GM12873 (cell line): Measurements from ENCODE around the gene ABCB8.

Source experiments
- TF ChIP-seq, protein P1 (sequence below): IDR thresholded peaks from 2 replicates; pipeline ENCODE4 v1.5.1; 2012; ENCODE audit warnings: low read depth, mild to moderate bottlenecking, moderate library complexity, low read length, control low read depth; ENCODE audit not compliant: insufficient read depth; ENCODE audit errors: missing control alignments

The ABCB8 gene

DNA sequence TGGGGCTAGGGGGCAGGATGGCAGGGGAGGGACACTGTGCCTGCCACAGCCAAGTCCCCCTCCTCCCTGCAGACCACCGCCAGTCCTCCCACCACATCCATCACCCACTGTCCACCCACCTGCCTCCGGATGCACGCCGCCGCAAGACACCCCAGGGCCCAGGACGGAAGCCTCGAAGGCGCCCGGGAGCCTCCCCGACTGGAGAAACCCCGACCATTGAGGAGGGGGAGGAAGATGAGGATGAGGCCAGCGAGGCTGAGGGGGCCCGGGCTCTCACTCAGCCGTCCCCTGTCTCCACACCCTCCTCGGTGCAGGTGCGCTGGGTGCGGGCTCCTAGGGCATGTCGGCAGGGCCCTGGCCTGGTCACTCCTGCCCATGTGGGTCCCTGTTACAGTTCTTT lies 36.2 kb downstream of the ABCB8 start:
- TF ChIP-seq, protein P1, sequence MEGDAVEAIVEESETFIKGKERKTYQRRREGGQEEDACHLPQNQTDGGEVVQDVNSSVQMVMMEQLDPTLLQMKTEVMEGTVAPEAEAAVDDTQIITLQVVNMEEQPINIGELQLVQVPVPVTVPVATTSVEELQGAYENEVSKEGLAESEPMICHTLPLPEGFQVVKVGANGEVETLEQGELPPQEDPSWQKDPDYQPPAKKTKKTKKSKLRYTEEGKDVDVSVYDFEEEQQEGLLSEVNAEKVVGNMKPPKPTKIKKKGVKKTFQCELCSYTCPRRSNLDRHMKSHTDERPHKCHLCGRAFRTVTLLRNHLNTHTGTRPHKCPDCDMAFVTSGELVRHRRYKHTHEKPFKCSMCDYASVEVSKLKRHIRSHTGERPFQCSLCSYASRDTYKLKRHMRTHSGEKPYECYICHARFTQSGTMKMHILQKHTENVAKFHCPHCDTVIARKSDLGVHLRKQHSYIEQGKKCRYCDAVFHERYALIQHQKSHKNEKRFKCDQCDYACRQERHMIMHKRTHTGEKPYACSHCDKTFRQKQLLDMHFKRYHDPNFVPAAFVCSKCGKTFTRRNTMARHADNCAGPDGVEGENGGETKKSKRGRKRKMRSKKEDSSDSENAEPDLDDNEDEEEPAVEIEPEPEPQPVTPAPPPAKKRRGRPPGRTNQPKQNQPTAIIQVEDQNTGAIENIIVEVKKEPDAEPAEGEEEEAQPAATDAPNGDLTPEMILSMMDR: no peak

DNA sequence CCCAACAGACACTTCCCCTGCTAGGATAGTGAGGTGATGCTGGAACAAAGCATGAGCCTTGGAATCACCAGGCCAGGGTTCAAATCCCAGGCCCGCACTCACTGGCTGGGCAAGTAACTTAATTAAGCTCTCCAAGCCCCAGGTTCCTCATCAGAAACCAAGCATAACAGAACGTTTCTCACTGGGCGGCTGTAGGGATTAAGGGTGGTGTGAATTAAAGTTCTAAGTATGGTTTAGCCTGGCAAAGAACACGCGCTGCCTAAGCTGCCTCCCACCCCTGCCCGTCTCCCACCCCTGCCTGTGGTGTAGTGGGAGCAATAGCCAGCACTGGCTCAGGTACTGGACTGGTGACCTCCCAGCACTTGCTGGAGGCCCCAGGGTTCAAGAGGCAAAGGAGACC lies 36.7 kb downstream of the ABCB8 start:
- TF ChIP-seq, protein P1: no peak

DNA sequence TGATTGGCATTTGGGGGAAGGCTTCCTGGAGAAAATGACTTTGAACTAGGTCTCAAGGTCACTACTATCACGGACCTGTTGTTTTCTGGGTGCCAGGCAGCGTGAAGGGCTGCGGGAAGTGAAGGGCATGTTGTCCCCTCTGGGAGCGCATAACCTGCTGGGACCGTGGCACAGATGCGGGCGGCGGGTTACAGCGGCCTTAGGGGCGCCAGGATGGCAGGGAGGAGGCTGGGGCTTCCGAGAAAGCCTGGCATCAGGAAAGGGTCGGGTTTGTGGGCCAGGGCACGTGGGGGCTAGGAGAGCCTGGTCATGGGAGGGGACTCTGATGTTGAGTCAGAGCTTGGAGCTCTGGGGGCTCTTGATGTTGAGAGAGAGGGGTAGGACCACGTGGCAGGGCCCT lies 37.3 kb downstream of the ABCB8 start:
- TF ChIP-seq, protein P1: no peak

DNA sequence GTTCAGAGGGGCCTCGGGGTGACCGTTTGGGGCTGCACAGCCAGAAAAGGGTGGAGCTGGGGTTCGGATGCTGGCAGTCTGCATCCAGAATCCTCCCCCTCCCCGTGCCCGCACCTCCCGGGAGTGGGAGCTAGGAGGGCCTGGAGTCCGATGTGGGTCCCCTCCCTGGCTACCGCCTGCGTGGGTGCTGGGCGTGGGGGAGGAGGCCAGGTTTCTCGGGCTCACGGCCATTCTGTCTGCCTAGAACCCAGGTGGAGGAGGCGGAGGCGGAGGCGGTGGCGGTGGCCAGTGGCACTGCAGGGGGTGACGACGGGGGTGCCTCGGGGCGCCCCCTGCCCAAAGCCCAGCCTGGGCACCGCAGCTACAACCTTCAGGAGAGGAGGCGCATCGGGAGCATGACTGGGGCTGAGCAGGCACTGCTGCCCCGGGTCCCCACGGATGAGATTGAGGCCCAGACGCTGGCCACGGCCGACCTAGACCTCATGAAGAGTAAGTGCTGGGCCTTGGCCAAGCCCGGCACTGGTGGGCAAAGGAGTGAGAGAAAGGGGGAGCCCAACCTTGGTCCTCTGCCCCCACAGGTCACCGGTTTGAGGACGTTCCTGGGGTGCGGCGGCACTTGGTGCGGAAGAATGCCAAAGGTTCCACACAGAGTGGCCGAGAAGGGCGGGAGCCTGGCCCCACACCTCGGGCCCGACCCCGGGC lies 38.2 kb downstream of the ABCB8 start:
- TF ChIP-seq, protein P1: no peak

DNA sequence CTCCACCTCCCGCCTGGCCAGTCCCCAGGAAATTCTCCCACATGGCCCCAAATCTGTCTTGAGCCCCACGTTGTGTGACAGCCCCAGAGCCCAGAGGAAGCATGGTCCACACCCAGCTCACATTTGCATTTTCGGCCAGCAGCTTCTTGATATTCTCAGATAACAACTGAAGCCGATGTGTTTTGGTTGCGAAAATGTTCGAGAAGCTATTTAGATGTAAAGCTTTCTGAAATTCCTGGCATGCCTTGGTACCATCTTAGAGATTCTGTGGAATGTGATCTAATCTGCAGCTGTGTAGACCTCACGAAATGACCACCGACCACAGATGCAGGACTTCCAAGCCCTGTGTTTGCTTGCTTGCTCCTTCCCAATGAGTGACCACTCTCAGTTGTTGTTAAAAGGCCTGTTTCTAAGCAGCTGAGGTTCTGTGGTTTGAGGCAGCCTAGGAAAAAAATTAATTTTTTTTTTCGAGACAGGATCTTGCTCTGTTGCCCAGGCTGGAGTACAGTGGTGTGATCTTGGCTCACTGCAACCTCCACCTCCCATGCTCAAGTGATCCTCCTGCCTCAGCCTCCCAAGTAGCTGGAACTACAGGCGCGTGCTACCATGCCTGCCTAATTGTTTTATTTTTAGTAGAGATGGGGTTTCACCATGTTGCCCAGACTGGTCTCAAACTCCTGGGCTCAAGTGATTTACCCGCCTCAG lies 40.0 kb downstream of the ABCB8 start:
- TF ChIP-seq, protein P1: no peak

DNA sequence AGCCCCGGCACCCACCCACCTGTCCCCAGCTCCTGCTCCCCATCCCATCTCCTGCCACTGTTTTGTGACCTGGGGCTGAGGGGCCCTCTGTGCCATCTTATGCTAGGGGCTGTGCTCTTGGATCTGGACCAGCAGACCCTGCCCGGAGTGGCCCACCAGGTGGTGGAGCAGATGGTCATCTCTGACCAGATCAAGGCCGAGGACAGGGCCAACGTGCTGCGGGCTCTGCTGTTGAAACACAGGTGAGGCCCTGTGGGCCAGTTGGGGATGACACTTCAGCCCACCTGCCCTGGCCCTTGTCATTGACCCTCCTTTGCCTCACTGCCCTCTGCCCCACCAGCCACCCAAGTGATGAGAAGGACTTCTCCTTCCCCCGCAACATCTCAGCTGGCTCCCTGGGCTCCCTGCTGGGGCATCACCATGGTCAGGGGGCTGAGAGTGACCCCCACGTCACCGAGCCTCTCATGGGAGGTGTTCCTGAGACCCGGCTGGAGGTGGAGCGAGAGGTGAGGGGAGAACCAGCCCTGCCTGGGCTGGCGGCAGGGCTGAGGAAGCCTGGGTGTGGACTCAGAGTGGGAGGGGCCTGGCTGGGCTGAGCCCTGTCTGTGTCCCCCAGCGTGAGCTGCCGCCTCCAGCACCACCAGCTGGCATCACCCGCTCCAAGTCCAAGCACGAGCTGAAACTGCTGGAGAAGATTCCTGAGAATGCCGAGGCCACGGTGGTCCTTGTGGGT lies 41.8 kb downstream of the ABCB8 start:
- TF ChIP-seq, protein P1: no peak

DNA sequence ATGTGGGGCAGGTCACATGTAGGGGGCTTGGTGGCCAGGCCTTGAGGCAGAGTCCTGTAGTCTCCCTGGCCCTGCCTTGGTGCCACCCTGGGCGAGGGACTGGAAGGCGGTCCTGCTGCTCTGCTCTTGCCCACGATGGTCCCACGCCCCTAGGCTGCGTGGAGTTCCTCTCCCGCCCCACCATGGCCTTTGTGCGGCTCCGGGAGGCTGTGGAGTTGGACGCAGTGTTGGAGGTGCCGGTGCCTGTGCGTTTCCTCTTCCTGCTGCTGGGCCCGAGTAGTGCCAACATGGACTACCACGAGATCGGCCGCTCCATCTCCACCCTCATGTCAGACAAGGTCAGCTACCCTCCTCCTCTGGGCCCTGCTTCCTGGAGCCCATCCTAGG lies 42.3 kb downstream of the ABCB8 start:
- TF ChIP-seq, protein P1: no peak
